H1 (cell line): ENCODE results near the gene CCNI. TPM values are rescaled to one million over a fixed set of nuclear protein-coding genes. Genes with fewer than 3 reads are reported as not detected.

Source experiments
- CTCF ChIA-PET: fragments of 300-600 bp; sonication (Branson Sonifier 250); formaldehyde crosslinking; loops from one replicate; lab custom pipeline; 2021; ENCODE audit not compliant: partially characterized antibody; lab: Charles Lee
- POLR2A ChIA-PET: fragments of 300-600 bp; sonication (Branson Sonifier 250); formaldehyde crosslinking; loops from one replicate; lab custom pipeline; 2021; ENCODE audit warnings: inconsistent platforms; ENCODE audit not compliant: partially characterized antibody; lab: Charles Lee
- DNase-seq, 2 experiments: peaks; one replicate each; pipeline versions ENCODE4 v3.0.0 to v3.0.0-alpha.2; 2010 to 2022; ENCODE audit warnings: low spot score in 2 of 2, low read depth in 1 of 2, mixed read lengths in 1 of 2
- FAIRE-seq: peaks from 2 replicates; lab custom pipeline; 2011; peaks lifted over from hg19 to GRCh38; lab: Jason Lieb, UNC
- H2AFZ ChIP-seq: 2 replicates; pipeline ENCODE4 v1.8.1; 2012; ENCODE audit warnings: low read length, inconsistent platforms
- H2AK5ac ChIP-seq: 2 replicates; pipeline ENCODE4 v1.6.1; 2013; ENCODE audit warnings: low read depth, low read length
- H2BK120ac ChIP-seq: replicated peaks from 2 replicates; pipeline ENCODE3; 2013; ENCODE audit warnings: low read depth, low read length, inconsistent platforms
- H2BK12ac ChIP-seq: 2 replicates; pipeline ENCODE4 v1.6.1; 2013; ENCODE audit warnings: low read depth, low read length
- H2BK15ac ChIP-seq: 2 replicates; pipeline ENCODE4 v1.6.1; 2013; ENCODE audit warnings: low read length
- H2BK20ac ChIP-seq: 2 replicates; pipeline ENCODE4 v1.6.1; 2013; ENCODE audit warnings: low read length
- H2BK5ac ChIP-seq: 2 replicates; pipeline ENCODE4 v1.6.1; 2013; ENCODE audit warnings: low read depth, low read length
- H3K14ac ChIP-seq: 2 replicates; pipeline ENCODE4 v1.6.1; 2013; ENCODE audit warnings: inconsistent platforms; ENCODE audit not compliant: insufficient read length
- H3K18ac ChIP-seq: 2 replicates; pipeline ENCODE4 v1.6.1; 2013; ENCODE audit warnings: low read length; ENCODE audit errors: extremely low read depth
- H3K23ac ChIP-seq: 2 replicates; pipeline ENCODE4 v1.6.1; 2013; ENCODE audit warnings: inconsistent platforms; ENCODE audit not compliant: insufficient read length
- H3K23me2 ChIP-seq: 2 replicates; pipeline ENCODE4 v1.6.1; 2013; ENCODE audit warnings: low read depth, low read length
- H3K27ac ChIP-seq: 2 replicates; pipeline ENCODE4 v1.6.1; 2011; ENCODE audit warnings: low read depth, low read length, inconsistent platforms
- H3K27me3 ChIP-seq, 4 experiments: replicated peaks in 1 of 4; 1 replicate in 1 of 4; 2 replicates in 3 of 4; pipeline versions ENCODE4 v1.6.1 to v1.8.1; 2011 to 2013; ENCODE audit warnings: low read length in 3 of 4, mild to moderate bottlenecking in 3 of 4, inconsistent platforms in 2 of 4, mixed read lengths in 2 of 4, moderate library complexity in 1 of 4; ENCODE audit not compliant: control insufficient read depth in 3 of 4, insufficient read depth in 3 of 4; ENCODE audit errors: extremely low read depth in 1 of 4
- H3K36me3 ChIP-seq, 4 experiments: 2 replicates each; pipeline versions ENCODE4 v1.6.1 to v1.8.1; 2011 to 2013; ENCODE audit warnings: mild to moderate bottlenecking in 4 of 4, low read length in 3 of 4, moderate library complexity in 2 of 4, control low read depth in 1 of 4, inconsistent platforms in 1 of 4; ENCODE audit not compliant: insufficient read depth in 4 of 4, control insufficient read depth in 2 of 4
- H3K4ac ChIP-seq: replicated peaks from 2 replicates; pipeline ENCODE3; 2013; ENCODE audit warnings: low read length, low read depth, mixed read lengths, inconsistent platforms; ENCODE audit not compliant: insufficient read length
- H3K4me1 ChIP-seq, 4 experiments: replicated peaks in 1 of 4; 1 replicate in 1 of 4; 2 replicates in 3 of 4; pipeline versions ENCODE4 v1.6.1 to v1.8.1; 2011 to 2013; ENCODE audit warnings: low read length in 3 of 4, inconsistent platforms in 2 of 4, mixed read lengths in 1 of 4; ENCODE audit not compliant: insufficient read depth in 4 of 4, control insufficient read depth in 3 of 4
- H3K4me2 ChIP-seq, 2 experiments: 2 replicates each; pipeline versions ENCODE4 v1.6.1 to v1.8.1; 2011 to 2013; ENCODE audit warnings: low read depth in 2 of 2, low read length in 2 of 2, control low read depth in 1 of 2, inconsistent platforms in 1 of 2, mild to moderate bottlenecking in 1 of 2; ENCODE audit not compliant: insufficient read depth in 1 of 2
- H3K4me3 ChIP-seq, 4 experiments: fragments of 200-600, 300-600 bp in 1 of 4; sonication (generic), shearing (Covaris generic), sonication (Bioruptor Twin) in 1 of 4; 2 replicates each; pipeline versions ENCODE4 v1.5.1 to v1.8.1; 2011 to 2016; ENCODE audit warnings: low read length in 4 of 4, low read depth in 3 of 4, control low read depth in 2 of 4, inconsistent platforms in 2 of 4, mild to moderate bottlenecking in 2 of 4, mixed read lengths in 1 of 4, moderate library complexity in 1 of 4; ENCODE audit not compliant: insufficient read depth in 2 of 4; ENCODE audit errors: extremely low read depth in 1 of 4
- H3K56ac ChIP-seq: replicated peaks from 2 replicates; pipeline ENCODE3; 2013; ENCODE audit warnings: low read depth, mild to moderate bottlenecking, mixed read lengths, low read length, inconsistent platforms; ENCODE audit not compliant: insufficient read length
- H3K79me1 ChIP-seq: 2 replicates; pipeline ENCODE4 v1.6.1; 2013; ENCODE audit warnings: low read depth, low read length, control low read depth
- H3K79me2 ChIP-seq, 2 experiments: 2 replicates each; pipeline versions ENCODE4 v1.6.1 to v1.8.1; 2012 to 2013; ENCODE audit warnings: low read length in 2 of 2, mild to moderate bottlenecking in 2 of 2, inconsistent platforms in 1 of 2; ENCODE audit not compliant: insufficient read depth in 2 of 2, control insufficient read depth in 1 of 2
- H3K9ac ChIP-seq, 4 experiments: replicated peaks in 1 of 4; 1 replicate in 1 of 4; 2 replicates in 3 of 4; pipeline versions ENCODE4 v1.6.1 to v1.8.1; 2011 to 2013; ENCODE audit warnings: low read depth in 3 of 4, low read length in 3 of 4, control low read depth in 2 of 4, mild to moderate bottlenecking in 2 of 4, moderate library complexity in 2 of 4, inconsistent platforms in 1 of 4; ENCODE audit errors: extremely low read depth in 1 of 4
- H3K9me3 ChIP-seq, 2 experiments: 2 replicates each; pipeline versions ENCODE4 v1.6.1 to v1.8.1; 2012 to 2013; ENCODE audit warnings: mild to moderate bottlenecking in 2 of 2, moderate library complexity in 2 of 2, control low read depth in 1 of 2, inconsistent platforms in 1 of 2, low read depth in 1 of 2, low read length in 1 of 2, mixed read lengths in 1 of 2; ENCODE audit not compliant: insufficient read depth in 2 of 2
- H4K20me1 ChIP-seq, 2 experiments: replicated peaks in 1 of 2; 2 replicates each; pipeline versions ENCODE3 to v1.8.1; 2011 to 2013; ENCODE audit warnings: inconsistent platforms in 2 of 2, low read length in 2 of 2, mild to moderate bottlenecking in 1 of 2; ENCODE audit not compliant: insufficient read depth in 2 of 2, control insufficient read depth in 1 of 2
- H4K5ac ChIP-seq: 2 replicates; pipeline ENCODE4 v1.6.1; 2013; ENCODE audit warnings: low read length, low read depth, mixed read lengths, inconsistent platforms; ENCODE audit not compliant: insufficient read length
- H4K8ac ChIP-seq: 2 replicates; pipeline ENCODE4 v1.8.0; 2013; ENCODE audit warnings: mild to moderate bottlenecking, moderate library complexity, low read length, inconsistent platforms; ENCODE audit not compliant: insufficient read depth; ENCODE audit errors: extremely low read depth
- H4K91ac ChIP-seq: replicated peaks from 2 replicates; pipeline ENCODE3; 2013; ENCODE audit warnings: low read length, mixed read lengths, inconsistent platforms; ENCODE audit not compliant: insufficient read length
- ATF3 ChIP-seq: IDR thresholded peaks from 2 replicates; pipeline ENCODE4 v1.6.1; 2011; ENCODE audit warnings: low read depth, mild to moderate bottlenecking, low read length; ENCODE audit not compliant: insufficient read depth
- BCL11A ChIP-seq, 2 experiments: IDR thresholded peaks; one replicate each; pipeline ENCODE4 v1.6.1; 2011; ENCODE audit warnings: low read depth in 2 of 2, low read length in 2 of 2, mild to moderate bottlenecking in 2 of 2
- CBX5 ChIP-seq: fragments of 300-800, 300-1000 bp; sonication (generic); IDR thresholded peaks from 2 replicates; pipeline ENCODE4 v1.7.1; 2016; ENCODE audit warnings: antibody characterized with exemption, low read length, low read depth
- CHD2 ChIP-seq: IDR thresholded peaks from 2 replicates; pipeline ENCODE4 v1.6.1; 2012; ENCODE audit warnings: low read length, improper control_type of control experiment
- EZH2 ChIP-seq: fragments of 200-600 bp; sonication (generic); IDR thresholded peaks from 2 replicates; pipeline ENCODE4 v1.7.1; 2012; ENCODE audit warnings: low read depth, mild to moderate bottlenecking, moderate library complexity, low read length, inconsistent platforms; ENCODE audit not compliant: severe bottlenecking
- KDM1A ChIP-seq: fragments of 200-600, 300-600 bp; sonication (generic); IDR thresholded peaks from 2 replicates; pipeline ENCODE4 v1.7.1; 2016; ENCODE audit warnings: mild to moderate bottlenecking, low read length, borderline replicate concordance
- KDM5A ChIP-seq: fragments of 200-600 bp; IDR thresholded peaks from 2 replicates; pipeline ENCODE4 v1.7.1; 2012; ENCODE audit warnings: mild to moderate bottlenecking, low read length, inconsistent platforms, mixed read lengths
- MAX ChIP-seq: IDR thresholded peaks from 2 replicates; pipeline ENCODE4 v1.6.1; 2012; ENCODE audit warnings: inconsistent platforms
- POLR2AphosphoS5 ChIP-seq: IDR thresholded peaks from 2 replicates; pipeline ENCODE4 v1.6.1; 2011; ENCODE audit warnings: low read depth, low read length
- SUZ12 ChIP-seq: fragments of 200-600 bp; sonication (generic); IDR thresholded peaks from 2 replicates; pipeline ENCODE4 v1.6.1; 2012; ENCODE audit warnings: mild to moderate bottlenecking, inconsistent platforms, low read length, moderate library complexity, mixed read lengths
- TAF1 ChIP-seq: IDR thresholded peaks from 2 replicates; pipeline ENCODE4 v1.6.1; 2011; ENCODE audit warnings: mild to moderate bottlenecking, low read depth, low read length
- TAF7 ChIP-seq: optimal IDR thresholded peaks from 2 replicates; pipeline ENCODE3; 2011; ENCODE audit warnings: low read depth, mild to moderate bottlenecking, inconsistent platforms, low read length, moderate library complexity, borderline replicate concordance
- TEAD4 ChIP-seq: IDR thresholded peaks from 2 replicates; pipeline ENCODE4 v1.6.1; 2012; ENCODE audit warnings: low read depth, low read length, inconsistent platforms, mixed read lengths
- YY1 ChIP-seq: IDR thresholded peaks from 2 replicates; pipeline ENCODE4 v1.6.1; 2011; ENCODE audit warnings: low read depth, mild to moderate bottlenecking, low read length
- WGBS, 2 experiments: shearing (Covaris generic) in 1 of 2; methylation state at CpG; one replicate each; pipeline versions ENCODE4 v1.1.6 to v1.1.7; 2013 to 2015; ENCODE audit warnings: low lambda C conversion rate in 2 of 2, mixed read lengths in 2 of 2, inconsistent platforms in 1 of 2, low coverage in 1 of 2, missing lambda C conversion rate in 1 of 2; ENCODE audit not compliant: insufficient replicate concordance in 2 of 2, insufficient coverage in 1 of 2, insufficient read length in 1 of 2; ENCODE audit errors: extremely low coverage in 1 of 2, missing lambda C conversion rate in 1 of 2; 5-methylcytosine and 5-hydroxymethylcytosine counted together
- polyA plus RNA-seq, 7 experiments: library from polyadenylated mRNA; depleted of rRNA in 3 of 7; stranded (reverse) in 5 of 7; unstranded in 2 of 7; fragments of >200 nt in 5 of 7; fragments of 200-250 nt in 2 of 7; gene quantifications; 1 replicate in 5 of 7; 2 replicates in 1 of 7; 4 replicates in 1 of 7; pipeline versions ENCODE4 v1.2.1 to v1.2.3, GENCODE V29; 2011 to 2013; ENCODE audit warnings: missing spikeins in 2 of 7, mixed read lengths in 2 of 7
- total RNA-seq: library from RNA; stranded (reverse); fragmentation: NEBNext Ultra II Directional; extraction: Animal tissue kit (Norgen Biotek cat#: 25700); gene quantifications from 2 replicates; pipeline ENCODE4 v1.2.1, GENCODE V29; 2021

Gene CCNI
- total and polyA plus RNA-seq, 2 of the 8 experiments (the other 6 are each of a cell fraction or from before 2014, with no cell fraction given): 97.8 to 234 TPM

- no peak overlapping the region for H2BK20ac ChIP-seq
- H3K27me3 ChIP-seq: no peaks in the 10 kb centered on the region
- H3K4me2 ChIP-seq: no peak overlapping the region
- no peak overlapping the region for H2BK12ac ChIP-seq
- CTCF ChIA-PET: interaction anchor here (1.0 to 2.1 kb wide), 9 partner anchors 10 to 82 kb away, joined by 3 to 17 read pairs (median 4); no protein-coding TSS in a partner anchor
- H4K20me1 ChIP-seq: no peaks in the 10 kb centered on the region
- no peak overlapping the region for H3K18ac ChIP-seq
- no peak overlapping the region for H2AK5ac ChIP-seq
- H3K79me1 ChIP-seq: no peaks in the 10 kb centered on the region
- no peak overlapping the region for H4K91ac ChIP-seq
- no peak for DNase-seq
- FAIRE-seq: no peak
- WGBS, 2 experiments: 98% methylated on average over 5 of the region's 5 CpGs; no CpG with 5 or more reads in 1 of the 2 experiments
- no peak overlapping the region for H3K9ac ChIP-seq
- no peaks in the 10 kb centered on the region for H3K23me2 ChIP-seq
- no peak overlapping the region for H2BK5ac ChIP-seq
- H3K56ac ChIP-seq: no peak overlapping the region
- no peaks in the 10 kb centered on the region for H3K36me3 ChIP-seq
- H3K9me3 ChIP-seq: no peaks in the 10 kb centered on the region
- H3K4ac ChIP-seq: no peak overlapping the region
- no peak for TF ChIP-seq TEAD4
- no peak for TF ChIP-seq KDM5A
- no peak for TF ChIP-seq YY1
- TF ChIP-seq CBX5: no peak
- no peak for TF ChIP-seq KDM1A
- no peak for TF ChIP-seq EZH2
- TF ChIP-seq TAF7: no peak
- no peak for TF ChIP-seq TAF1
- TF ChIP-seq CHD2: no peak
- TF ChIP-seq ATF3: no peak
- no peak for TF ChIP-seq SUZ12
- no peak for TF ChIP-seq MAX
- TF ChIP-seq POLR2AphosphoS5: no peak
- TF ChIP-seq BCL11A (IDR thresholded peaks at IDR 0.05; ENCODE audit: low read depth in 2 of 2, low read length in 2 of 2): no peak
- H3K79me2 ChIP-seq: no peaks in the 10 kb centered on the region
- no peak overlapping the region for H3K4me3 ChIP-seq
- H4K5ac ChIP-seq: no peak overlapping the region
- no peak overlapping the region for H2BK15ac ChIP-seq
- POLR2A ChIA-PET: no interaction called here
- H3K4me1 ChIP-seq: no peaks in the 10 kb centered on the region; a peak in 1 of 7 replicates
- H3K23ac ChIP-seq: no peak overlapping the region
- no peak overlapping the region for H3K14ac ChIP-seq
- H2AFZ ChIP-seq: no peak overlapping the region; the same call in 1 of the 2 replicates
- H2BK120ac ChIP-seq: no peak overlapping the region
- no peak overlapping the region for H4K8ac ChIP-seq
- no peak overlapping the region for H3K27ac ChIP-seq
These were observed 46.0 kb upstream of the CCNI start for GRCh38 chr4:77121736-77122240.
